ENCODE results near the gene KIR3DL2.
A peak's percentile ranks its signal among the peaks of the same experiment; 100 is the strongest.
"Not testable (repeated sequence)": the region's sequence is repeated elsewhere in the genome, so short reads cannot be mapped to it uniquely, and the experiment has no call there.

Gene KIR3DL2

GRCh38 chr19:54850061-54850640 lies at the start of gene KIR3DL2:
TSS of gene KIR3DL2 (plus strand) at chr19:54850443. CDS start at chr19:54850476, 33 bp downstream.
- DNase-seq: not testable (repeated sequence)

- no peak for DNase-seq
Observed at GRCh38 chr19:54803410-54803809, 46.8 kb upstream of the KIR3DL2 start, which contains the start of gene KIR2DL4. TSS of gene KIR2DL4 (plus strand) at chr19:54803610. CDS start at chr19:54803652, 42 bp downstream.

GRCh38 chr19:54804101-54804500 lies 46.1 kb upstream of the KIR3DL2 start:
- no peak for DNase-seq

GRCh38 chr19:54804571-54804970 lies 45.7 kb upstream of the KIR3DL2 start:
- DNase-seq: no peak

GRCh38 chr19:54805665-54806515 lies 44.4 kb upstream of the KIR3DL2 start:
- no peak for DNase-seq

- no peak for DNase-seq
Observed at GRCh38 chr19:54806516-54806838, 43.8 kb upstream of the KIR3DL2 start.

- DNase-seq: not testable (repeated sequence)
Observed at GRCh38 chr19:54814571-54814970, 35.7 kb upstream of the KIR3DL2 start.

GRCh38 chr19:54816251-54816650 lies 34.0 kb upstream of the KIR3DL2 start, which contains the start of gene KIR3DL1:
TSS of gene KIR3DL1 (plus strand) at chr19:54816468.
- not testable (repeated sequence) for DNase-seq

GRCh38 chr19:54817670-54818536 lies 32.3 kb upstream of the KIR3DL2 start:
- DNase-seq: no peak

GRCh38 chr19:54824416-54824815 lies 25.8 kb upstream of the KIR3DL2 start:
- DNase-seq: not testable (repeated sequence)

- DNase-seq: not testable (repeated sequence)
Observed at GRCh38 chr19:54825326-54825725, 24.9 kb upstream of the KIR3DL2 start.

GRCh38 chr19:54828064-54828463 lies 22.2 kb upstream of the KIR3DL2 start:
- DNase-seq: not testable (repeated sequence)

- not testable (repeated sequence) for DNase-seq
Observed at GRCh38 chr19:54832496-54832895, 17.7 kb upstream of the KIR3DL2 start, which contains the start of gene KIR2DS4. TSS of gene KIR2DS4 (plus strand) at chr19:54832676.

GRCh38 chr19:54835126-54835525 lies 15.1 kb upstream of the KIR3DL2 start:
- not testable (repeated sequence) for DNase-seq

- DNase-seq: not testable (repeated sequence)
Observed at GRCh38 chr19:54837522-54837921, 12.7 kb upstream of the KIR3DL2 start.

- DNase-seq: not testable (repeated sequence)
Observed at GRCh38 chr19:54843171-54843570, 7.1 kb upstream of the KIR3DL2 start.

- DNase-seq: no peak
Observed at GRCh38 chr19:54850930-54851329, 687 bp downstream of the KIR3DL2 start.

- DNase-seq: no peak
Observed at GRCh38 chr19:54851353-54851752, 1.1 kb downstream of the KIR3DL2 start.

GRCh38 chr19:54855241-54855640 lies 5.0 kb downstream of the KIR3DL2 start:
- DNase-seq: not testable (repeated sequence)

- DNase-seq: not testable (repeated sequence)
Observed at GRCh38 chr19:54858476-54858875, 8.2 kb downstream of the KIR3DL2 start.

- peak in 4 of 56 donors; percentile 1 to 10 (median 2) for DNase-seq
Observed at GRCh38 chr19:54859421-54859820, 9.2 kb downstream of the KIR3DL2 start.

Data from amygdala (tissue), 56 donors.